HG02642 (cell line): ENCODE results near the gene CDHR3.
A peak's percentile ranks its signal among the peaks of the same experiment; 100 is the strongest.
"Not testable (repeated sequence)": the region's sequence is repeated elsewhere in the genome, so short reads cannot be mapped to it uniquely, and the experiment has no call there.

Experiments
- ATAC-seq: cut with Tn5 transposase; IDR thresholded peaks from one replicate; pipeline ENCODE4 v1.9.1; 2021; ENCODE audit warnings: mild to moderate bottlenecking; ENCODE audit not compliant: unreplicated experiment, poor library complexity

Gene CDHR3

DNA sequence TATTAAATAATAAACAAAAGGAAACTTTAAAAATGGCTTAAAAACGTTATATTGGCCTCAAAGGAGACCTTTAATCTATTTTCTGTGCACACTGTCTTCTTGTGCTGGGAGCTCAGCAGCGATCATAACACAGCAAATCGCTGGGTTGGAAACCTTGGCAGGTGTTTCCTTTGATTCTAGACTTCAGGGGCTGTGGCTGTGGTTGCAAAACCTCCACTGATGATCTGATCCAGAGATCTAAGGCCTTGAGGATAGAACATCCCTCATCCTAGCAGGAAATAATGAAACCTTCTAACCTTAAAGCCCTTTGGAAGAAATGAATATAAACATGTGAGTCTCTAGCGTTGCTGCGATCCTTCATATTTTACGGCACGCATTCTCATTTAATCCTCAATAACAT lies 29.8 kb downstream of the CDHR3 start:
- no peak for ATAC-seq

DNA sequence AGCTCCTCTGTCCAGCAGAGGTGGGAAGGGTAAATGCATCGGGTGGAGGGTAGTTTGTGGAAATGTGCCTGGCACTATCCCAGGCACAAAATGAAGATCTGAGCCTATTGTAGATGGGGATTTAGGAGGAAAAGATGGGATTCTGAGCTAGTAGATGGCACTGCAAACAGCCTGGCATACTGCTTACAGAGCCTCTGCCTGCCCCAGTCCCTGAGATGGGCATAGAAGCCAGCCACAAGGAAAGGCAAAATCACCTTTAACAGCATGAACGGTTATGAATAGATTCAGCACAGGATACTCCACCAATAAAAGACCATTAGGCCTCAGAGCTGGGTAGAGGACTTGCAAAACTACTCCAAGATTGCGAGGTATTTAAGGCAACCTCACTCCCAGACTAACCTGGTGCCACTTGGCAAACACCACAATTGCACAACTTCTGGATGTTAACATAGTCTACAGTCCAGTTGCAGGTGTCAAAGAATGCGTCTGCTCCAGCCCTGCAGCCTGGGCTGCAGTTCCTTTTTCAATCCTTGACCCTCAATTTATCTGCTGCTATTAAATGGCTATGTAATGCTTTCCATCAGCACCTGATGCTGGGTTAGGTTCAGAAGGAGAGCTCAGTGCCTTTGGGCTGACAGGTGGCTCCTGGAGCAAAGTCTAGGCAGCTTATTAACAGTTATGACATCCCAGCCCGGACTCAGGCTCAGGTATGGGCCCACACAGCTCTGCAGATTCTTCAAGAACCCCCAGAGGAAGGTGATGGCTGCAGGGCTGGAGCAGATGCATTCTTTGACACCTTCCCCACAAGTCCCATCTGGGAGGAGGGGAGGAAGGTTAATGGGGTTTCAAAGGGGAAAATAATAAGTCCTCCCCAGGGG lies 34.0 kb downstream of the CDHR3 start:
- ATAC-seq = no peak

DNA sequence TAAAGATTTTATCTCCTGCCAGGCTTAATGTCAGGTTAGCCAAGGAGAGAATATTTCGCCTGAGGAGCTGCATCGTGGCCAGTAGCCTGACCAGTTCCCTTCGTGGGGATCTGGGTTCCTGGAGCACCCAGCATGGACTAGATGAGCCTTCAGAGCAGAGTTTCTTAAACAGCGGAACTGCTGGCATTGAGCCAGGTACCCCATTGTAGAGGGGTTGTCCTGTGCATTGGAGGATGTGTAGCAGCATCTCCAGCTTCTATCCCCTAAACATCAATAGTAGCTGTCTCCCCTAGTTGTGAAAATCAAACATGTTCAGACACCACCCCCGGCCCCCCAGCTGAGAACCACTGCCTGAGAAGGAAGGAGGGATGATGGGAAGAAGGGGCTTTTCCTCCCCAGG lies 36.2 kb downstream of the CDHR3 start:
- no peak for ATAC-seq

DNA sequence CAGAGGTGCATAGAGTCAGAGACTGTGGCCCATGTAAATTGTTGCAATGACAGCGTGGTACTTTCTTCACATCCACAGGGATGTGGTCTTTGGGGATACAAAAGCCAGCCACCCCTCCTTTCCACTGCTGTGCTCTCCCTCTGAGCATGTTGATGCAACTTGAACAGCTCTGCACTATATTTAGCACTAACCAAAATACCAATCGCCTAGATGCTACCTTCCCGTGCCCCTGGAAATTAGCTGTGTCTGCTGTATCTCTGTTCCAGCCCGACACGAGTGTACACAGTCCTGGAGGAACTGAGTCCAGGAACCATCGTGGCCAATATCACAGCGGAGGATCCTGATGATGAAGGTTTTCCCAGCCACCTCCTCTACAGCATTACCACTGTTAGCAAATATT lies 38.1 kb downstream of the CDHR3 start:
- ATAC-seq = no peak

DNA sequence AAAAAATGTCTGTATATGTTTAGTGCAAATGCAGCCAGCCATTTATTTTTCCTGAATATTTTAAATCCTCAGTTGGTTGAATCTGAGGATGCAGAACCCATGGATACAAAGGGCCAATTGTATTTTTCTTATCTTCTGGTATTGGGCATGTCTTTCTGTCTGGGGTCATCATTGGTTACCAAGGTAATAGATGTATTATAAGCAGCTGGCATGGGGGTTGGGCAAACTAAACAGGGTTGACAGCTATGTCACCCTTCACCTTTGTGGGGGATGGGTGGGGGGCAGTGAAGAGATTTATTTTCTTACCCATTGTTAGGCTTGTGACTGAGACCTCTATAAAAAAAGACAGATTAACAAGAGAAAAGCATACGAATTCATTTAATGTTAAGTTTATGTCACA lies 38.8 kb downstream of the CDHR3 start:
- no peak for ATAC-seq

DNA sequence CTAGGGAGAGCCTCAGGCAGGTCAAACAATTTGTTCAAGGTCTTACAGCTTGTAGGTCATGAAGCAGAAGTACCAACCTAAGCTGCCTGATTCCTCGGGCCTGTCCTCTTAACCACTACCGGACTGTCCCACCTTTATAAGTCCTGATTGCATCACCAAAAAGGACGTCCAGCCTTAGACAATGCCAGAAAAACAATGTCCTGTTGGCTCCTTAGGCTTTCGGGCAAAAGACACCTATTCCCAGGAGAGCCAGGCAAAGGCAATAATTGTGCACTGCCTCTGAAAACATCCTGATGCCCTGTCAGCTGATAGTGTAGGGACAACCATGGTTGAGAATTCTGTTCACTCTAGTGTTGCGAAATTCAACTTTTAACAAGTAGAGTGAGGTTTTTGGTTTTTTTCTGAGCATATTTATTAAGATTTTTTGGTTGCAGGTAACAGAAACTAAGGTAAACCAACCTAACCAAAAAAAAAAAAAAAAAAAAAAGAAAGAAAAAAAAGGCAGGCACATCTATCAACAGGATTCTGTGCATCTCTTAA lies 40.5 kb downstream of the CDHR3 start:
- ATAC-seq = no peak

DNA sequence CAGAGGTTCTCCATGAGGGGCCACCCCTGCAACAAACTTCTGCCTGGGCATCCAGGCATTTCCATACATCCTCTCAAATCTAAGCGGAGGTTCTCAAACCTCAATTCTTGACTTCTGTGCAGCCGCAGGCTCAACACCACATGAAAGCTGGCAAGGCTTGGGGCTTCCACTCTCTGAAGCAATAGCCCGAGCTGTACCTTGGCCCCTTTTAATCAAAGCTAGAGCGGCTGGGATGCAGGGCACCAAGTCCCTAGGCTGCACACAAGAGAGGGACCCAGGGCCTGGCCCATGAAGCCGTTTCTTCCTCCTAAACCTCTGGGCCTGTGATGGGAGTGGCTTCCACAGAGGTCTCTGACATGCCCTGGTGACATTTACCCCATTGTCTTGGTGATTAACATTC lies 43.8 kb downstream of the CDHR3 start:
- ATAC-seq = no peak

DNA sequence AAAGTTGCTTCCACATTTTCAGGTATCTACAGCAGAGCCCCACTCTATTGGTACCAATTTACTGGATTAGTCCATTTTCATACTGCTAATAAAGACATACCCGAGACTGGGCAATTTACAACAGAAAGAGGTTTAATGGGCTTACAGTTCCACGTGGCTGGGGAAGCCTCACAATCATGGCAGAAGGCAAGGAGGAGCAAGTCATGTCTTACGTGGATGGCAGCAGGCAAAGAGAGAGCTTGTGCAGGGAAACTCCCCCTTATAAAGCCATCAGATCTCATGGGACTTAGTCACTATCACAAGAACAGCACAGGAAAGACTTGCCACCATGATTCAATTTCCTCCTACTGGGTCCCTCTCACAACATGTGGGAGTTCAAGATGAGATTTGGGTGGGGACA lies 44.7 kb downstream of the CDHR3 start:
- ATAC-seq = not testable (repeated sequence)

DNA sequence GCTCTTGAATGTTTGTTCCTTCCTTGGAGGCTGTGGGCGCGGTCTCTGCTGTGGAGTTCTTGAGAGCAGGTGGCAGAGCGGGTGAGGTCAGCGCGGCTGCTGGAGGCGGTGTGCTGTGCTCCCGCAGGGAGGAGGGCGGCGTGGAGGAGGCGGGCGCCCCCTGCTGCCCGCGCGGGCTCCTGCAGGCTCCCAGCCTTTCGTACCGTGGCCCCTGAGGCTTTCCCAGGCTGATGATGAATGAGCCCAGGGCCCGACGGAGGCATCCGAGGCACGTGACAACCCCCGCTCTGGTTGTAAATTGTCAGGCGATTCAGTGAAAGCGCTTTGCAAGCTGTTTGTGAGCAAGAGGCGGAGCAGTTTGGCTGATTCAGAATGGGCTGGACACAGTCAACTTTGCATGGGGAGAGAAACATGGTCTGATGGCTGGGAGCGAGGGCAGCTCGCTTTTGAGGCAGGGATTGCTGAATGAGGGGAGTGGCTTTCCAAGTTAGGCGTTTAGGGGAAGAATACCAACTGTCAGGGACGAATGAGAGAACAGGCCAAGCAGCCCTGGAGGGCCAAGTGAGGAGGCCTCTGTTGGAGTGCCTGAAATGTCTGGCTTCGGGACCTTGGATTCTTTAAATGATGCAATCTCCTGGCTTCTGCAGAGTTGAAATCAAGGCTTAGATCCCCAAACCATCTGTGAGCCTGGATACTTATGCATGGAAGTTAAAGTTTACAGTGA lies 46.6 kb downstream of the CDHR3 start:
- peak; percentile 95 for ATAC-seq

DNA sequence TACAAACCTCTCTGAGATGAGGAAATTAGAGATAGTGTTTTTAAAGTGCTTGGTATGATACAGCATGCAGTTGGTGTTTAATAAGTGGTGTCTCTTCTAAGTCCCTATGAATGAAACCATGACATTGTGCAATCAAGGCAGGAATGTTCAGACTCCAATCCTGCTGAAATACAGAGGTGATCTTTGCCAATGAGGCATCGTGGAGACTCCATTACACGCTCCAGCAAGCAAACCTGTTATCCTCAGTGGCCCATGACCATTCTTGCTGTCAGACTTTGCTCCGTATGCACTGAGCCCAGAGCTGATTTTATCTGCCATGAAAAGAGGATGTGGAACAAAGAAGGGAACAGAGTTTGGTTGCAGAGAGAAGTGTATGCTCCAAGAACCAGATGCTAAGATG lies 47.3 kb downstream of the CDHR3 start:
- no peak for ATAC-seq

DNA sequence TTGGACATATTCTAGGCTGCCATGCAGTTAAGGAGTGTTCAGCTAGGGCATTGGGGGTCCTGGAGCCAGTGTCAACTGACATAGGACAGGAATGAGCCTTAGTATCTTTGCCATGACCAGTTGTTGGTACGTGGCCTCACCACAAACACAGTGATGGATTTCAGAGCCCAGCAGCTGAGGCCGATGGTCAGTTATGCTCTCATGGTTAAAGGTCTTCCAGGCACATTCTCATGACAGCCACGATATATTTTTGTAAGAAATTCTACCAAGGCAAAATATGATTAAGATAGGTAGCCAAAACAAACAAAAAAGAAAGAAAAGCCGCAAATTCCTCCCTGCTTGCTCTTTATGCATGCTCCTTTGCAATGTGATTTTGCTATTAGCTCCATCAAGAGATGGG lies 47.8 kb downstream of the CDHR3 start:
- no peak for ATAC-seq

DNA sequence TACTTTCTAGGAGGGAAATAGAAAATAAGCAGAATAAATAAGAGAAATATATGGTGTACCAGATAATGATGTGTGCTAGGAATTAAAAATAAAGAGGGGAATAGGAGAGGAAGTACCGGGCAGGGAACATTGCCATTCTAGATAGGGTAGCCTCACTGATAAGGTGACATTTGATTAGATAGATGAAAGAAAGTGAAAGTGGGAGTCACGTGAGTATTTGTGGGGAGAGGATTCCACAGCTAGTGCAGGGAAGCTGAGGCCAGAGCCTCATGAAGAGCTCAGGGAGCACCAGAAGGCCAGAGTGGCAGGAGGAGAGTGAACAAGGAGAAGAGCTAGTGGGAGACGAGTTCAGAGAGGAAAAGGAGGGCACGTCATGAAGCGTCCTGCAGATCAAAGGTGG lies 49.1 kb downstream of the CDHR3 start:
- no peak for ATAC-seq

DNA sequence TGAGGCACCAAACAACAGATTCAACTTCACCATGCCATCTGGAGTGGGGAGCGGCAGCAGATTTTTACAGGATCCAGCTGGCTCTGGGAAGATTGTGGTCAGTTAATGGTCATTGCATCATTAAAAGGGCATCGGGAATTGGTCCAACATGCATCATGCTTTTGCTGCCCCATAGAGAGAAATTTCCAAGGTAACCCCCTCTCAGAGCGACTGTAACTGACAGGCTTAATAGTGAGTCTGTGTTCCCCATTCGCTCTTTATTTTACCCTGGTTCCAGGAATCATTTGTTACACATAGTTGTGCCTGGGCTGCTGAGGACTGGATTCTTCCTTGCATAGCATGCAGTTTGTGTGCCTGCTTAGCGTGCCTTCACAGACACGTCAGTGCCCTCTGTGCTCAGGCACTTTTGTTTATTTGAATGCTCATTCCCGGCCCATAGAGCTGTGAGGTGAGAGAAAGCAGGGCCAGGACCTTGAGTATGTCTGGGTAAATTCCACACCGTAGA lies 49.9 kb downstream of the CDHR3 start:
- no peak for ATAC-seq

DNA sequence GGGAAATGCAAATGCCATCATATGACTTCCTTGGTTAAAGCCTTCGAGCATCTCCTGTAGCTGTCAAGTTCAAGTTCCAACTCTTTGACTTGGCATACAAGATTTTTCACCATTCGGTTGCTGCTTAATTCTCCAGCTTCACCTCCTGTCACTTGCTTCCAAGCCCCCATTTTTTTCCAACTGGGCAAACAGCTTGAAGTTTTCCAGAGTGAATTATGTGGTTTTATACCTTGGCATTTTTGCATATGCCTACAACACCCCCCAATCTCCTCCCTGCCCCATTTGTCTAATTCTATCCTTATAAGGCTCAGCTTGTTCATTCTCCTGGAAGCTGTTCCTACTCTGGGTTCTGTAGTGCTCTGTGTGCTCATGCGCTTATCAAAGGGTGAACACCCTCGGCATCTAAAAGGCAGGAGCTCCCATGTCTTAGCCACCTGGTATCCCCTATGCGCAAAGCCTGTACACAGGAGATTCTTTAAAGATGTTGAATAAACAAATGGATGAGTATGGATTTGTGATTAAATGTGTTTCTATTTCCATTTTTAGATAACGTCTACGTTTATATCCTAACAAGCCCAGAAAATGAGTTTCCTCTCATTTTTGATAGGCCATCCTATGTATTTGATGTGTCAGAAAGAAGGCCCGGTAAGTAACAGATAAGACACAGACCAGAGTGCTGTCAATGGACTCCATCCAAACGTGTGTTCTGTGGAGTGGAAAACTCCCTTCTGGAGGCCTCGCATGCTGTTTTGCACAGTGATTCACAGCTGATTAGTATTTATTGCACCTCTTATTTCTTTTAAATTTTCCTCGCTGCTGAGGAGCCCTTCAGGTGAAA lies 52.5 kb downstream of the CDHR3 start:
- no peak for ATAC-seq

DNA sequence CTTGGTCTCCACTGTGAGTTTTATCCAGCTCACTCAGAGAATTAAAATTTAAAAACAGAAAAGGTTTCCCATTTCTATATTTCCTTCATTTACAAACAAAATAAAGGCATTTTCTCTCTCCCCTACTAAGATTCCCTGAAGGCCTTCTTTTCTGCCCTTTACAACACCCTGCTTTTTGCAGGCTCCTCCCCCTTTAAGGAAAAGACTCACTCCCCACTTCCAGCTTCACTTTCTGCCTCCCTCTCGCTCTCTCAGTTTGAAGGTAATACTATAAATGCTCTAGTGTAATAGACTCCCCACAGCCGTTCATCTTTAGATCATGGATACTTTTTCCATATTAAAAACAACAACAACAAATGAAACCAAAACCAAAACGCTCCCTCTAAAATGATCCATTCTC lies 53.3 kb downstream of the CDHR3 start:
- no peak for ATAC-seq

DNA sequence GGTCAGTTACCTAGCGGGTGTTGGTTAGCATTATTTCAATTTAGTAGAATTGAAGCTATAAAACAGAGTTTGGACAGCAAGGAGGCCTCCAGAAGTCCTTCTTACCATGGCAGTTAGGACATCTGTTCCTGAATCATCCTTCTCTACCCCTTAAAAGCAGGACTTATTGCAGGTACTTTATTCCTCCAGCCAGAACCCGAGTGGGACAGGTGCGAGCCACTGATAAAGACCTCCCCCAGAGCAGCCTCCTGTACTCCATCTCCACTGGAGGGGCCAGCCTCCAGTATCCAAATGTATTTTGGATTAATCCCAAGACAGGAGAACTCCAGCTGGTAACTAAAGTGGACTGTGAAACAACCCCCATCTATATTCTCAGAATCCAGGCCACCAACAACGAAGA lies 54.6 kb downstream of the CDHR3 start:
- ATAC-seq = no peak

DNA sequence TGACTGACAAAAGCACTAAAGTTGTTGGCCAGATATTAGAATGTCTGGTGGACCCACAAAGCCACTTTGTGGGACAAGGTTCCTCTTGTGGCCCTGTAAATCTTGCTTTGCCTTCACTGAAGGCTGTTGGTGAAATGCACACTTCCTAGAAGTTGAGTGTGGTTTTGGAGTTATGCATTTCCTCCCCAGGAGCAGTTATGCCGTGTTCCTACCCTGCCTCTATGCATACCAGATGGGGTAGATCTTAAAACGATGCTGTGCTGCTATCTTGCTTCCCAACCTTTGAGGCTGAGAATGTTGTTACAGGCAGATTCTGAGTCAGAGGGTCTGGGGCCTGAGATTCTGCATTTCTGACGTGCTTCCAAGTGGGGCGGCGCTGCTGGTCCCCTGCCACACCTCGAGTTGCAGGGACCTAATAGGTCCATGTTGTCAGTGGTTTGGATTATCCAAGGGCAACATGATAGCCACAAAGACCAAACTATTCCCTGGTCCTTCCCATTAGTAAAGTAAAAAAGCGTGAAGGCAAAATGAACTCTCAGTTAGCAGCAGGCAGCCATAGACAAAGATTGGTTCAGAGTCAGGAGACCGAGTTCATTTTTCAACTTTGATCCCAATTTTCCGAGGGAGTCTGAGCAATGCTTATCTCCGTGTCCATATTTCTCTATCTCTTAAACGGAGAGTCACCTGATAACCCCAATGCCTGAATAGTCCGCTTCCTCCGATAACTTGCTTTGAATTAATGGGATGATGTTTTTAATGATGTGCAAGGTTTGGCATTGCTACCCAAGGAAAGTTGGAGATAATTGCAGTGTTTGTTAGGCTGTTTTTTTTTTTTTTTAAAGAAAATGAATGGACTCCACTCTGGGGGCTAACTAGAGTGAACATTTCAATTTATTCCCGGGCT lies 55.8 kb downstream of the CDHR3 start:
- no peak for ATAC-seq

DNA sequence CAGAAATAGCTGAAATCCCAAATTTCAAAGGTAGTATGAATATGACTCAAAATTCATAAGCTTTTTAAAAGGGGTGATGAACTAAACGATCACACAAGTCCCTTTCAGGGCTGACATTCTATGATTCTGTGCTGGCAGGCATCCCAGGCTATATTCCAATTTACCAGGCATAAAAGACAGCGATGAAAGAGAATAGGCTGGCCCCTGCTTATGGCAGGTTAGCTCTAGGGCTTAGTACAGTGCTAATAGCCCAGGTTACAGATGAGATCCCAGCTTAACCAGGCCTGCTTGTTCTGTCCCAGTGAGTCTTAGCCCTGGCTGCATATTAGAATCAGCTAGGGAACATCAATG lies 56.4 kb downstream of the CDHR3 start:
- no peak for ATAC-seq
